SK-N-SH (cell line): ENCODE measurements around the gene ZFAND4. TPM values are rescaled to one million over a fixed set of nuclear protein-coding genes. Genes with fewer than 3 reads are reported as not detected.
"Not testable (repeated sequence)": the region's sequence is repeated elsewhere in the genome, so short reads cannot be mapped to it uniquely, and the experiment has no call there.

Experiments
- CTCF ChIA-PET: fragments of 300-600, 350-600 bp; formaldehyde crosslinking; extraction: SDS; loops from one replicate; lab custom pipeline; 2021; lab: Yijun Ruan, JAX
- POLR2A ChIA-PET: fragments of 350-600 bp; sonication (Branson Sonifier 250); formaldehyde crosslinking; extraction: SDS; loops from one replicate; lab custom pipeline; 2020; ENCODE audit warnings: antibody characterized with exemption, inconsistent platforms; lab: Yijun Ruan, JAX
- DNase-seq: peaks from one replicate; pipeline ENCODE4 v3.0.0; 2012
- H2AFZ ChIP-seq: fragments of 200-600 bp; sonication (generic); 2 replicates; pipeline ENCODE4 v1.8.1; 2016; ENCODE audit warnings: antibody characterized with exemption, mild to moderate bottlenecking, low read depth
- H3F3A ChIP-seq: fragments of 200-600 bp; sonication (generic); replicated peaks from 2 replicates; pipeline ENCODE3; 2016; ENCODE audit warnings: antibody characterized with exemption, mild to moderate bottlenecking; ENCODE audit not compliant: insufficient read depth
- H3K27ac ChIP-seq, 2 experiments: fragments of 200-500 bp in 1 of 2; fragments of 200-600 bp in 1 of 2; sonication (Bioruptor generic) in 1 of 2; sonication (generic), shearing (Covaris generic) in 1 of 2; 2 replicates each; pipeline versions ENCODE4 v1.5.1 to v1.6.1; 2014 to 2016; ENCODE audit warnings: low read depth in 2 of 2, inconsistent platforms in 1 of 2, low read length in 1 of 2, mild to moderate bottlenecking in 1 of 2, mixed read lengths in 1 of 2
- H3K27me3 ChIP-seq: fragments of 200-600 bp; sonication (generic), shearing (Covaris generic); 2 replicates; pipeline ENCODE4 v1.6.1; 2016; ENCODE audit warnings: mixed run types; ENCODE audit not compliant: insufficient read depth
- H3K36me3 ChIP-seq, 2 experiments: fragments of 200-500 bp in 1 of 2; fragments of 200-600 bp in 1 of 2; sonication (Bioruptor generic) in 1 of 2; sonication (generic) in 1 of 2; replicated peaks in 1 of 2; 2 replicates each; pipeline versions ENCODE3 to v1.5.1; 2014 to 2016; ENCODE audit warnings: low read length in 1 of 2, mild to moderate bottlenecking in 1 of 2; ENCODE audit not compliant: insufficient read depth in 2 of 2, control insufficient read depth in 1 of 2
- H3K4me1 ChIP-seq, 2 experiments: fragments of 200-500 bp in 1 of 2; fragments of 200-600 bp in 1 of 2; sonication (Bioruptor generic) in 1 of 2; sonication (generic), shearing (Covaris generic) in 1 of 2; 2 replicates each; pipeline versions ENCODE4 v1.5.1 to v1.6.1; 2014 to 2016; ENCODE audit warnings: low read depth in 1 of 2, low read length in 1 of 2, mixed run types in 1 of 2; ENCODE audit not compliant: insufficient read depth in 2 of 2, control insufficient read depth in 1 of 2
- H3K4me2 ChIP-seq: fragments of 200-600 bp; sonication (generic), shearing (Covaris generic); 2 replicates; pipeline ENCODE4 v1.6.1; 2017; ENCODE audit warnings: mixed run types
- H3K4me3 ChIP-seq, 2 experiments: fragments of 200-500 bp in 1 of 2; fragments of 200-600 bp in 1 of 2; sonication (Bioruptor generic) in 1 of 2; sonication (generic), shearing (Covaris generic) in 1 of 2; 2 replicates each; pipeline versions ENCODE4 v1.5.1 to v1.8.1; 2014 to 2016; ENCODE audit warnings: low read depth in 2 of 2, inconsistent platforms in 1 of 2, low read length in 1 of 2, mild to moderate bottlenecking in 1 of 2, mixed read lengths in 1 of 2, moderate library complexity in 1 of 2
- H3K79me2 ChIP-seq: fragments of 200-600 bp; sonication (generic); 2 replicates; pipeline ENCODE4 v1.8.1; 2017; ENCODE audit warnings: mild to moderate bottlenecking; ENCODE audit not compliant: insufficient read depth
- H3K9ac ChIP-seq: fragments of 200-600 bp; sonication (generic); 2 replicates; pipeline ENCODE4 v1.6.1; 2017; ENCODE audit warnings: mixed run types
- H3K9me2 ChIP-seq: fragments of 200-600 bp; sonication (generic); 2 replicates; pipeline ENCODE4 v1.6.1; 2017; ENCODE audit warnings: mixed run types
- H3K9me3 ChIP-seq: fragments of 200-600 bp; sonication (generic); 2 replicates; pipeline ENCODE4 v1.6.1; 2017; ENCODE audit warnings: mixed run types, mild to moderate bottlenecking, moderate library complexity
- H4K20me1 ChIP-seq: fragments of 200-600 bp; sonication (generic); 2 replicates; pipeline ENCODE4 v1.6.1; 2017; ENCODE audit warnings: mild to moderate bottlenecking, mixed run types; ENCODE audit not compliant: insufficient read depth
- CTCF ChIP-seq: fragments of 200-600 bp; sonication (generic); IDR thresholded peaks from 2 replicates; pipeline ENCODE4 v1.6.1; 2017; ENCODE audit warnings: antibody characterized with exemption, mild to moderate bottlenecking, moderate library complexity
- EZH2phosphoT487 ChIP-seq: fragments of 200-600 bp; sonication (generic); IDR thresholded peaks from 2 replicates; pipeline ENCODE4 v1.6.1; 2017; ENCODE audit warnings: low read depth, mixed run types, mild to moderate bottlenecking, antibody characterized with exemption, moderate library complexity, borderline replicate concordance
- FOXJ3 ChIP-seq: sonication (generic); formaldehyde crosslinking; IDR thresholded peaks from 2 replicates; pipeline ENCODE4 v1.5.1; 2020; ENCODE audit warnings: mild to moderate bottlenecking, missing genetic modification reagents
- GABPA ChIP-seq: IDR thresholded peaks from 2 replicates; pipeline ENCODE4 v1.4.0; 2012; ENCODE audit warnings: low read depth, mild to moderate bottlenecking
- GATA2 ChIP-seq: sonication (generic); formaldehyde crosslinking; IDR thresholded peaks from 2 replicates; pipeline ENCODE4 v1.5.0; 2020; ENCODE audit warnings: mild to moderate bottlenecking, missing genetic modification reagents
- MAX ChIP-seq: IDR thresholded peaks from 2 replicates; pipeline ENCODE4 v1.4.0; 2012; ENCODE audit warnings: low read depth
- MEF2A ChIP-seq: IDR thresholded peaks from 2 replicates; pipeline ENCODE4 v1.4.0; 2012; ENCODE audit warnings: low read depth, borderline replicate concordance
- PBX3 ChIP-seq: IDR thresholded peaks from 2 replicates; pipeline ENCODE4; 2012
- RAD21 ChIP-seq: IDR thresholded peaks from 2 replicates; pipeline ENCODE4 v1.6.1; 2012; ENCODE audit warnings: mild to moderate bottlenecking, low read length
- RCOR1 ChIP-seq: fragments of 150-350 bp; IDR thresholded peaks from 2 replicates; pipeline ENCODE4 v1.6.1; 2017; ENCODE audit warnings: antibody characterized with exemption, low read length
- REST ChIP-seq: IDR thresholded peaks from 2 replicates; pipeline ENCODE4 v1.6.1; 2012; ENCODE audit warnings: mild to moderate bottlenecking, low read depth, low read length, moderate library complexity
- SMC3 ChIP-seq: IDR thresholded peaks from 2 replicates; pipeline ENCODE4 v1.6.1; 2012; ENCODE audit warnings: low read depth, low read length, improper control_type of control experiment
- ZBTB33 ChIP-seq: IDR thresholded peaks from 2 replicates; pipeline ENCODE4 v1.4.0; 2012; ENCODE audit warnings: low read depth, borderline replicate concordance
- WGBS: methylation state at CpG from one replicate; pipeline ENCODE4 v1.1.6; 2017; ENCODE audit warnings: low lambda C conversion rate; 5-methylcytosine and 5-hydroxymethylcytosine counted together
- polyA plus RNA-seq, 3 experiments: library from polyadenylated mRNA; depleted of rRNA; stranded (reverse); fragments of >200 nt; gene quantifications; 2 replicates each; pipeline ENCODE4 v1.2.3, GENCODE V29; 2012

Gene ZFAND4
- polyA plus RNA-seq, 1 of the 3 experiments (the other 2 are of a cell fraction), result 2.0 TPM

- no peak for DNase-seq
- Histone ChIP-seq H2AFZ (peak overlapping the region; percentile 93; the same call in 1 of the 2 replicates), H3K4me3 (peak overlapping the region; percentile 76 to 94), H3K79me2 (peaks cover 25% of the 10 kb centered on the region), H3K36me3 (no peaks in the 10 kb centered on the region), H3K4me2 (peak overlapping the region; percentile 56), H3K4me1 (peaks cover 0 to 5% of the 10 kb centered on the region in 2 experiments; a peak in 1 of 4 replicates), H4K20me1 (no peaks in the 10 kb centered on the region), H3K27ac (peak overlapping the region; percentile 53 to 86; a peak in 3 of 4 replicates), H3F3A (peaks cover 3% of the 10 kb centered on the region), H3K9me3 (no peaks in the 10 kb centered on the region), H3K9ac (peak overlapping the region; percentile 74), H3K9me2 (no peaks in the 10 kb centered on the region), H3K27me3 (no peaks in the 10 kb centered on the region)
- ChIA-PET CTCF (interaction anchor here (0.6 to 1.7 kb wide), 12 partner anchors 11 to 437 kb away, joined by 3 to 32 read pairs (median 6); no protein-coding TSS in a partner anchor), POLR2A (no interaction called here)
- TF ChIP-seq REST (0 out of 2 replicates have a peak, but pooled peaks have one; percentile 20), MEF2A (no peak), RAD21 (no peak), EZH2phosphoT487 (no peak), PBX3 (no peak), CTCF (no peak), FOXJ3 (CRISPR knock-in tag) (no peak), ZBTB33 (no peak), RCOR1 (0 out of 2 replicates have a peak, but pooled peaks have one; percentile 18), GABPA (no peak), MAX (no peak), GATA2 (CRISPR knock-in tag) (peak; percentile 38; the same call in 1 of the 2 replicates), SMC3 (no peak)
- WGBS, result 53% methylated on average over 17 of the region's 19 CpGs
These were observed 589 bp upstream of the ZFAND4 start for GRCh38 chr10:45673074-45673648.

- H3K9ac ChIP-seq, H3K27ac ChIP-seq, DNase-seq, H4K20me1 ChIP-seq, H3K9me3 ChIP-seq, POLR2A ChIA-PET, H3K4me1 ChIP-seq, H3K9me2 ChIP-seq, H3F3A ChIP-seq, H3K27me3 ChIP-seq, H3K36me3 ChIP-seq: not testable (repeated sequence)
- Histone ChIP-seq H2AFZ (peak overlapping the region; percentile 95; the same call in 1 of the 2 replicates), H3K79me2 (peaks cover 25% of the 10 kb centered on the region), H3K4me2 (peak overlapping the region; percentile 86), H3K4me3 (peak overlapping the region; percentile 76 to 94; a peak in 3 of 4 replicates)
- WGBS, result 94% methylated on average over 4 of the region's 4 CpGs
- CTCF ChIA-PET, result interaction anchor here (1.2 to 1.7 kb wide), 5 partner anchors 9 to 421 kb away, joined by 5 to 32 read pairs (median 6); no protein-coding TSS in a partner anchor
These were observed 1.3 kb downstream of the ZFAND4 start for GRCh38 chr10:45671300-45671699.
